NCI-H1436 treated with DMSO at 0.1 percent for 48 hours (cell line): ENCODE results near the gene FAM171A2.

Source experiments
- DNase-seq: peaks from one replicate; lab custom pipeline; 2025; lab: John Stamatoyannopoulos, UW

Gene FAM171A2

DNA sequence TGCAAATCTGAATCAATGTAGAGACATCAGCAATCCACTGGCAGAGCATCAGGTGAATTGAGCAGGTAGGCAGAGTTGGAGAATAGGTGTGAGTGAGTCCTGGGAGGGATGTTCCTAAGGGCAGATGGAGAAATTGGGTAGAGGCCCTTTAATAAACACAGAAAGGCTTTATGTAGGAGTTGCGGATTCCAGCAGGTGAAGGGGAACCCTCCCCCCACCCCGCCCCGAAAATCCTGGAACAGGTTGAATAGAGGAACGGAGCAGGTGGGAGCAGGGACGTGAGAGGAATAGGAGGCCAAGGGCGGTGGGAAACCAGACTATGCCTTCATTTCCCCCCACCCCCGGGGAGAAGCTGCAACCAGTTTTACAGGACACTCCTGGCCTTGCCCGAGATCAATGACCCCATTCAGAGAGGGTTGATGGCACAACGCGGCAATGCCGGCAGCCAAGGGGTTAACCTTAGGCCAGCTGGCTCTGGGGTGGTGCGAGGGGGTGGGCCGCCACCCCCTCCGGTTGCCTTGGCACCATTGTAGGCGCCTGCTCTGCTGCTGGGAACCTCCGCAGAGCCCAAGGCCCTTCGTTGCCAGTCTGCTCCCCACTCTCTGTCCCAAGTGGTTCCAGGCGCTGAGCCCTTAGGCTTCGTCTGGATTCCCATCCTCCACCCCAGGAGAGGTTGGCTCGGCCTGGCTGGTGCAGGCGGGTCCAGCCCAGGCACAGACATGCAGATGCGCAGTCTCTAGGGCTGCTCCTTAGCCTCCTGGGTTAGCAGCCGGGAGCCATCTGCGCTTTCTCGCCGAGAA, 56.1 kb downstream of the FAM171A2 start:
- DNase-seq = peak; percentile 34

- DNase-seq = no peak
Measured at GRCh38 chr17:44304651-44305050, 59.0 kb downstream of the FAM171A2 start.
